Fibroblast of skin of left biceps (primary cell): ENCODE results near the gene CFAP97D1.
A peak's percentile ranks its signal among the peaks of the same experiment; 100 is the strongest.
"Not testable (repeated sequence)": the region's sequence is repeated elsewhere in the genome, so short reads cannot be mapped to it uniquely, and the experiment has no call there.

Source experiments
- DNase-seq, 2 experiments: peaks; one replicate each; pipeline ENCODE4 v3.0.0-alpha.2; 2013; ENCODE audit warnings: low read depth in 2 of 2

The CFAP97D1 gene

GRCh38 chr17:43768382-43768781 is 11.9 kb upstream of the CFAP97D1 start:
- no peak for DNase-seq

- no peak for DNase-seq
These were observed 11.3 kb upstream of the CFAP97D1 start for GRCh38 chr17:43768943-43769342.

GRCh38 chr17:43769426-43769825 is 10.8 kb upstream of the CFAP97D1 start:
- no peak for DNase-seq

- DNase-seq = no peak
These were observed 10.4 kb upstream of the CFAP97D1 start for GRCh38 chr17:43769859-43770258.

- no peak for DNase-seq
These were observed 9.3 kb upstream of the CFAP97D1 start for GRCh38 chr17:43770957-43771356.

- DNase-seq = no peak
These were observed 8.8 kb upstream of the CFAP97D1 start for GRCh38 chr17:43771463-43771862.

- no peak for DNase-seq
These were observed 7.2 kb upstream of the CFAP97D1 start for GRCh38 chr17:43772877-43773648.

GRCh38 chr17:43774304-43775250 is 5.7 kb upstream of the CFAP97D1 start:
- no peak for DNase-seq

- peak; percentile 50 to 55 for DNase-seq
These were observed 1.7 kb upstream of the CFAP97D1 start, which contains the start of gene DUSP3 for GRCh38 chr17:43778337-43779144. Gene DUSP3 (minus strand): TSS chr17:43778977. CDS start chr17:43778924, 53 bp downstream.

- no peak for DNase-seq
These were observed 800 bp upstream of the CFAP97D1 start for GRCh38 chr17:43779145-43780125.

GRCh38 chr17:43782913-43783680 is 2.9 kb downstream of the CFAP97D1 start:
- no peak for DNase-seq

GRCh38 chr17:43784068-43784467 is 3.8 kb downstream of the CFAP97D1 start:
- DNase-seq = peak; percentile 30 to 50

- peak; percentile 33 to 40 for DNase-seq
These were observed 4.4 kb downstream of the CFAP97D1 start for GRCh38 chr17:43784628-43785101.

- DNase-seq = no peak
These were observed 7.5 kb downstream of the CFAP97D1 start for GRCh38 chr17:43787728-43788127.

GRCh38 chr17:43788540-43788939 is 8.3 kb downstream of the CFAP97D1 start:
- DNase-seq = no peak

- no peak for DNase-seq
These were observed 9.2 kb downstream of the CFAP97D1 start for GRCh38 chr17:43789482-43789881.

- no peak for DNase-seq
These were observed 10.2 kb downstream of the CFAP97D1 start for GRCh38 chr17:43790311-43790940.

GRCh38 chr17:43791589-43791988 is 11.4 kb downstream of the CFAP97D1 start:
- no peak for DNase-seq

- DNase-seq = not testable (repeated sequence)
These were observed 12.4 kb downstream of the CFAP97D1 start for GRCh38 chr17:43792668-43793067.
